ENCODE results near the gene MARCHF3.
"Not testable (repeated sequence)": the region's sequence is repeated elsewhere in the genome, so short reads cannot be mapped to it uniquely, and the experiment has no call there.

DNA sequence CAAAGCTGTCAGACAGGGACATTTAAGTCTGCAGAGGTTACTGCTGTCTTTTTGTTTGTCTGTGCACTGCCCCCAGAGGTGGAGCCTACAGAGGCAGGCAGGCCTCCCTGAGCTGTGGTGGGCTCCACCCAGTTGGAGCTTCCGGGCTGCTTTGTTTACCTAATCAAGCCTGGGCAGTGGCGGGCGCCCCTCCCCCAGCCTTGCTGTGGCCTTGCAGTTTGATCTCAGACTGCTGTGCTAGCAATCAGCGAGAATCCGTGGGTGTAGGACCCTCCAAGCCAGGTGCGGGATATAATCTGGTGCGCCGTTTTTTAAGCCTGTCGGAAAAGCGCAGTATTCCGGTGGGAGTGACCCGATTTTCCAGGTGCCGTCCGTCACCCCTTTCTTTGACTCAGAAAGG lies 134.6 kb downstream of the MARCHF3 start:
- TF ChIP-seq, protein P1, sequence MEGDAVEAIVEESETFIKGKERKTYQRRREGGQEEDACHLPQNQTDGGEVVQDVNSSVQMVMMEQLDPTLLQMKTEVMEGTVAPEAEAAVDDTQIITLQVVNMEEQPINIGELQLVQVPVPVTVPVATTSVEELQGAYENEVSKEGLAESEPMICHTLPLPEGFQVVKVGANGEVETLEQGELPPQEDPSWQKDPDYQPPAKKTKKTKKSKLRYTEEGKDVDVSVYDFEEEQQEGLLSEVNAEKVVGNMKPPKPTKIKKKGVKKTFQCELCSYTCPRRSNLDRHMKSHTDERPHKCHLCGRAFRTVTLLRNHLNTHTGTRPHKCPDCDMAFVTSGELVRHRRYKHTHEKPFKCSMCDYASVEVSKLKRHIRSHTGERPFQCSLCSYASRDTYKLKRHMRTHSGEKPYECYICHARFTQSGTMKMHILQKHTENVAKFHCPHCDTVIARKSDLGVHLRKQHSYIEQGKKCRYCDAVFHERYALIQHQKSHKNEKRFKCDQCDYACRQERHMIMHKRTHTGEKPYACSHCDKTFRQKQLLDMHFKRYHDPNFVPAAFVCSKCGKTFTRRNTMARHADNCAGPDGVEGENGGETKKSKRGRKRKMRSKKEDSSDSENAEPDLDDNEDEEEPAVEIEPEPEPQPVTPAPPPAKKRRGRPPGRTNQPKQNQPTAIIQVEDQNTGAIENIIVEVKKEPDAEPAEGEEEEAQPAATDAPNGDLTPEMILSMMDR (IDR thresholded peaks at IDR 0.05), result not testable (repeated sequence)
- not testable (repeated sequence) for TF ChIP-seq POLR2A (IDR thresholded peaks at IDR 0.05)
